BJ (cell line): ENCODE results near the gene ARHGAP11A. TPM values are rescaled to one million over a fixed set of nuclear protein-coding genes. Genes with fewer than 3 reads are reported as not detected.

Experiments
- CTCF ChIA-PET: fragments of 350-600 bp; formaldehyde crosslinking; extraction: SDS; loops from one replicate; lab custom pipeline; 2021; ENCODE audit warnings: antibody characterized with exemption, inconsistent platforms; lab: Yijun Ruan, JAX
- POLR2A ChIA-PET: fragments of 300-600 bp; sonication (Branson Sonifier 250); formaldehyde crosslinking; extraction: SDS; loops from one replicate; lab custom pipeline; 2021; ENCODE audit warnings: antibody characterized with exemption; lab: Charles Lee
- DNase-seq: peaks from one replicate; pipeline ENCODE4 v3.0.0-alpha.2; 2011; ENCODE audit warnings: low read depth
- H3K27me3 ChIP-seq: 2 replicates; pipeline ENCODE4 v1.6.0; 2011; ENCODE audit warnings: low read length; ENCODE audit not compliant: control insufficient read depth, insufficient read depth
- H3K36me3 ChIP-seq: 2 replicates; pipeline ENCODE4 v1.5.1; 2011; ENCODE audit warnings: low read length; ENCODE audit not compliant: control insufficient read depth, insufficient read depth
- H3K4me3 ChIP-seq: 2 replicates; pipeline ENCODE4 v1.5.1; 2011; ENCODE audit warnings: low read depth, mild to moderate bottlenecking, control low read depth, low read length
- CTCF ChIP-seq: IDR thresholded peaks from 2 replicates; pipeline ENCODE4 v1.5.1; 2011; ENCODE audit warnings: low read depth, mild to moderate bottlenecking, control low read depth, inconsistent platforms, low read length, moderate library complexity; ENCODE audit not compliant: insufficient read depth
- polyA plus RNA-seq: library from polyadenylated mRNA; depleted of rRNA; stranded (reverse); fragments of >200 nt; gene quantifications from 2 replicates; pipeline ENCODE4 v1.2.3, GENCODE V29; 2011

Gene ARHGAP11A
- polyA plus RNA-seq, 1 experiment = 5.5 TPM

GRCh38 chr15:32659340-32660155 lies 44.2 kb downstream of the ARHGAP11A start:
- POLR2A ChIA-PET = no interaction called here
- CTCF ChIA-PET = interaction anchor here (0.7 to 11.5 kb wide), 7 partner anchors 7 to 336 kb away, joined by 3 to 165 read pairs (median 4); no protein-coding TSS in a partner anchor
- DNase-seq = no peak
- TF ChIP-seq CTCF = no peak
- Histone ChIP-seq H3K36me3 (no peaks in the 10 kb centered on the region; the same call in 1 of the 2 replicates), H3K4me3 (no peak overlapping the region), H3K27me3 (no peaks in the 10 kb centered on the region)

- H3K4me3 ChIP-seq = no peak overlapping the region
- no peaks in the 10 kb centered on the region for H3K36me3 ChIP-seq
- DNase-seq = no peak
- ChIA-PET POLR2A (no interaction called here), CTCF (interaction anchor here (0.7 to 11.5 kb wide), 17 partner anchors 9 to 332 kb away, joined by 3 to 165 read pairs (median 10); no protein-coding TSS in a partner anchor)
- no peaks in the 10 kb centered on the region for H3K27me3 ChIP-seq
- TF ChIP-seq CTCF = no peak
Observed at GRCh38 chr15:32663671-32664070, 48.4 kb downstream of the ARHGAP11A start.

GRCh38 chr15:32664796-32665195 lies 49.5 kb downstream of the ARHGAP11A start:
- ChIA-PET POLR2A (no interaction called here), CTCF (interaction anchor here (1.0 to 11.5 kb wide), 7 partner anchors 9 to 331 kb away, joined by 3 to 165 read pairs (median 5); no protein-coding TSS in a partner anchor)
- TF ChIP-seq CTCF = no peak
- Histone ChIP-seq H3K27me3 (no peaks in the 10 kb centered on the region), H3K36me3 (no peaks in the 10 kb centered on the region), H3K4me3 (no peak overlapping the region)
- no peak for DNase-seq

GRCh38 chr15:32667321-32667720 lies 52.0 kb downstream of the ARHGAP11A start:
- CTCF ChIA-PET = interaction anchor here (3.6 kb wide), 1 partner anchor 327 kb away, joined by 11 read pairs; no protein-coding TSS in a partner anchor

More at GRCh38 chr15:32667321-32667720, 52.0 kb downstream of the ARHGAP11A start:
- no peak for DNase-seq
- no peaks in the 10 kb centered on the region for H3K27me3 ChIP-seq
- H3K4me3 ChIP-seq = no peak overlapping the region
- POLR2A ChIA-PET = no interaction called here
- H3K36me3 ChIP-seq = no peaks in the 10 kb centered on the region
- no peak for TF ChIP-seq CTCF
